HepG2 (cell line): ENCODE data around the gene PRDM15. TPM values are rescaled to one million over a fixed set of nuclear protein-coding genes. Genes with fewer than 3 reads are reported as not detected.

Experiments used
- ATAC-seq: fragments of 200-7000 bp; cut with Tn5 transposase; 3 replicates; pipeline ENCODE4 v1.9.1; 2020; ENCODE audit warnings: mild to moderate bottlenecking, moderate library complexity
- BruUV-seq: library from RNA; stranded (reverse); fragments of 400-500 nt; replicated peaks from 2 replicates; lab custom pipeline; 2021; lab: Mats Ljungman, UMichigan
- CTCF ChIA-PET: fragments of 300-600 bp; formaldehyde crosslinking; extraction: SDS; loops from one replicate; lab custom pipeline; 2021; ENCODE audit warnings: low total read pairs, inconsistent platforms, low intra/inter-chr PET ratio; lab: Yijun Ruan, JAX
- POLR2A ChIA-PET: fragments of 350-600 bp; sonication (Branson Sonifier 250); formaldehyde crosslinking; loops from one replicate; lab custom pipeline; 2020; ENCODE audit warnings: antibody characterized with exemption, inconsistent platforms; lab: Yijun Ruan, JAX
- DNase-seq: peaks from one replicate; pipeline ENCODE4 v3.0.0-alpha.2; 2015; ENCODE audit warnings: low spot score
- FAIRE-seq: peaks from 3 replicates; lab custom pipeline; 2011; peaks lifted over from hg19 to GRCh38; lab: Jason Lieb, UNC
- H2AFZ ChIP-seq: one replicate; pipeline ENCODE4 v1.6.1; 2011; ENCODE audit warnings: low read length, inconsistent platforms
- H3K27ac ChIP-seq: fragments of 300-600 bp; 3 replicates; pipeline ENCODE4 v1.8.0; 2011; ENCODE audit warnings: mixed run types, mild to moderate bottlenecking, mixed read lengths, low read length, inconsistent platforms; ENCODE audit not compliant: insufficient read depth; ENCODE audit errors: extremely low read length
- H3K27me3 ChIP-seq, 2 experiments: fragments of 200-600 bp in 1 of 2; 2 replicates in 1 of 2; 3 replicates in 1 of 2; pipeline versions ENCODE4 v1.6.0 to v1.8.0; 2011; ENCODE audit warnings: low read length in 2 of 2, mild to moderate bottlenecking in 2 of 2, moderate library complexity in 2 of 2, inconsistent platforms in 1 of 2; ENCODE audit not compliant: insufficient read depth in 2 of 2, control insufficient read depth in 1 of 2
- H3K36me3 ChIP-seq, 2 experiments: fragments of 200-600 bp in 1 of 2; replicated peaks in 1 of 2; 2 replicates in 1 of 2; 3 replicates in 1 of 2; pipeline versions ENCODE4 v1.5.1 to v1.8.0; 2011; ENCODE audit warnings: low read length in 2 of 2, inconsistent platforms in 1 of 2; ENCODE audit not compliant: insufficient read depth in 2 of 2, control insufficient read depth in 1 of 2
- H3K4me1 ChIP-seq: 2 replicates; pipeline ENCODE4 v1.5.1; 2012; ENCODE audit warnings: low read length, inconsistent platforms; ENCODE audit not compliant: insufficient read depth
- H3K4me2 ChIP-seq: 2 replicates; pipeline ENCODE4 v1.6.0; 2011; ENCODE audit warnings: low read depth, low read length, inconsistent platforms
- H3K4me3 ChIP-seq, 3 experiments: fragments of 200-600 bp in 1 of 3; sonication (generic), shearing (Covaris generic) in 1 of 3; replicated peaks in 1 of 3; 2 replicates each; pipeline ENCODE4 v1.5.1; 2011 to 2016; ENCODE audit warnings: low read length in 3 of 3, inconsistent platforms in 2 of 3, low read depth in 2 of 3, mild to moderate bottlenecking in 2 of 3, control low read depth in 1 of 3, mixed read lengths in 1 of 3; ENCODE audit not compliant: insufficient read depth in 1 of 3
- H3K79me2 ChIP-seq: one replicate; pipeline ENCODE4 v1.6.1; 2011; ENCODE audit warnings: low read length, inconsistent platforms; ENCODE audit not compliant: insufficient read depth
- H3K9ac ChIP-seq: 2 replicates; pipeline ENCODE4 v1.6.0; 2011; ENCODE audit warnings: mild to moderate bottlenecking, low read depth, low read length, inconsistent platforms; ENCODE audit not compliant: insufficient read depth
- H3K9me3 ChIP-seq: 2 replicates; pipeline ENCODE4 v1.5.1; 2012; ENCODE audit warnings: mild to moderate bottlenecking, low read length
- H4K20me1 ChIP-seq: 2 replicates; pipeline ENCODE4 v1.6.0; 2011; ENCODE audit warnings: inconsistent platforms, mild to moderate bottlenecking, low read length, moderate library complexity; ENCODE audit not compliant: insufficient read depth
- AKAP8 ChIP-seq: sonication (generic); formaldehyde crosslinking; IDR thresholded peaks from 2 replicates; pipeline ENCODE4 v1.5.1; 2020; ENCODE audit warnings: mild to moderate bottlenecking, missing genetic modification reagents
- GFI1 ChIP-seq: sonication (generic); formaldehyde crosslinking; IDR thresholded peaks from 2 replicates; pipeline ENCODE4 v1.5.0; 2020; ENCODE audit warnings: missing genetic modification reagents, mild to moderate bottlenecking, borderline replicate concordance
- PAF1 ChIP-seq: IDR thresholded peaks from 2 replicates; pipeline ENCODE4 v1.6.1; 2016; ENCODE audit warnings: missing genetic modification reagents, missing compliant biosample characterization
- PPARG ChIP-seq: conservative IDR thresholded peaks from 2 replicates; pipeline ENCODE4 v1.6.1; 2016; ENCODE audit warnings: missing biosample characterization, missing genetic modification reagents
- TRIM22 ChIP-seq: fragments of 450-650 bp; IDR thresholded peaks from 2 replicates; pipeline ENCODE4 v1.6.1; 2017
- ZBTB37 ChIP-seq: sonication (generic); formaldehyde crosslinking; IDR thresholded peaks from 2 replicates; pipeline ENCODE4 v1.4.0; 2020; ENCODE audit warnings: mild to moderate bottlenecking, missing genetic modification reagents
- ZNF142 ChIP-seq: sonication (generic); formaldehyde crosslinking; IDR thresholded peaks from 2 replicates; pipeline ENCODE4 v1.4.0; 2020; ENCODE audit warnings: missing genetic modification reagents
- ZNF205 ChIP-seq: IDR thresholded peaks from 2 replicates; pipeline ENCODE4 v1.6.1; 2018; ENCODE audit warnings: missing biosample characterization, missing genetic modification reagents
- ZNF230 ChIP-seq: sonication (generic); formaldehyde crosslinking; IDR thresholded peaks from 2 replicates; pipeline ENCODE4 v1.4.0; 2020; ENCODE audit warnings: mild to moderate bottlenecking, missing genetic modification reagents
- ZNF234 ChIP-seq: sonication (generic); formaldehyde crosslinking; conservative IDR thresholded peaks from 2 replicates; pipeline ENCODE4 v1.5.1; 2020; ENCODE audit warnings: mild to moderate bottlenecking, missing genetic modification reagents
- ZNF496 ChIP-seq: sonication (generic); formaldehyde crosslinking; IDR thresholded peaks from 2 replicates; pipeline ENCODE4 v1.8.1; 2023; ENCODE audit warnings: mild to moderate bottlenecking, moderate library complexity, missing genetic modification reagents; ENCODE audit not compliant: insufficient replicate concordance
- ZNF510 ChIP-seq: sonication (generic); formaldehyde crosslinking; IDR thresholded peaks from 2 replicates; pipeline ENCODE4 v1.4.0; 2020; ENCODE audit warnings: low read depth, mild to moderate bottlenecking, missing genetic modification reagents
- ZNF598 ChIP-seq: sonication (generic); formaldehyde crosslinking; IDR thresholded peaks from 2 replicates; pipeline ENCODE4 v1.5.1; 2020; ENCODE audit warnings: mild to moderate bottlenecking, missing genetic modification reagents, borderline replicate concordance
- ZNF770 ChIP-seq: sonication (generic); formaldehyde crosslinking; IDR thresholded peaks from 2 replicates; pipeline ENCODE4 v1.5.0; 2020; ENCODE audit warnings: mild to moderate bottlenecking, missing genetic modification reagents
- ZNF878 ChIP-seq: sonication (generic); formaldehyde crosslinking; IDR thresholded peaks from 2 replicates; pipeline ENCODE4 v1.8.1; 2023; ENCODE audit warnings: mild to moderate bottlenecking, missing genetic modification reagents, moderate library complexity
- WGBS: methylation state at CpG from one replicate; pipeline ENCODE4 v1.1.6; 2017; ENCODE audit warnings: low lambda C conversion rate; 5-methylcytosine and 5-hydroxymethylcytosine counted together
- in situ Hi-C: cut with HindIII; loops from 2 replicates; pipeline ENCODE4 v1.10.0; 2017; ENCODE audit warnings: low pct_unique_long_range_greater_than_20kb; ENCODE audit not compliant: extremely low pct_ligation_motif_present
- intact Hi-C: fragments of 100-400 bp; cut with micrococcal nuclease; formaldehyde crosslinking; loops from one replicate; pipeline ENCODE4 v1.10.0; 2022; ENCODE audit not compliant: unreplicated experiment
- polyA plus RNA-seq, 8 experiments: library from polyadenylated mRNA; depleted of rRNA in 3 of 8; stranded (reverse) in 7 of 8; unstranded in 1 of 8; fragments of >200 nt; fragmentation: Illumina TruSeq in 4 of 8; extraction: Trizol in 4 of 8; gene quantifications; 2 replicates each; pipeline versions ENCODE4 v1.2.1 to v1.2.3, GENCODE V29; 2011 to 2016; ENCODE audit warnings: low read depth in 4 of 8, missing spikeins in 1 of 8, mixed read lengths in 1 of 8; ENCODE audit not compliant: insufficient read depth in 1 of 8
- total RNA-seq, 5 experiments: library from RNA; depleted of rRNA; stranded (reverse); fragments of >200 nt; fragmentation: Illumina TruSeq; extraction: Trizol; gene quantifications; 2 replicates each; pipeline ENCODE4 v1.2.3, GENCODE V29; 2016; ENCODE audit warnings: low read depth in 1 of 5

PRDM15 gene
- total and polyA plus RNA-seq, 2 of the 13 experiments (the other 11 are each of a cell fraction or from before 2014, with no cell fraction given) = 4.0 to 6.9 TPM

GRCh38 chr21:41916888-41917433, 37.8 kb upstream of the PRDM15 start:
- 100% methylated on average over 3 of the region's 3 CpGs for WGBS
- intact Hi-C loops (no loop called here), in situ Hi-C loops (no loop called here)
- Histone ChIP-seq H3K4me3 (no peak overlapping the region), H3K27me3 (no peaks in the 10 kb centered on the region), H3K36me3 (peaks cover 15 to 55% of the 10 kb centered on the region in 2 experiments), H2AFZ (no peak overlapping the region), H3K79me2 (no peaks in the 10 kb centered on the region), H4K20me1 (no peaks in the 10 kb centered on the region), H3K27ac (no peak overlapping the region), H3K4me1 (peaks cover 14% of the 10 kb centered on the region; the same call in 1 of the 2 replicates), H3K9ac (no peak overlapping the region), H3K9me3 (no peaks in the 10 kb centered on the region), H3K4me2 (no peak overlapping the region)
- POLR2A ChIA-PET = no interaction called here
- CTCF ChIA-PET = no interaction called here
- no peak for DNase-seq
- ATAC-seq = no peak
- BruUV-seq = no TSS peak
- FAIRE-seq = no peak
- no peak for TF ChIP-seq AKAP8 (CRISPR knock-in tag)
- no peak for TF ChIP-seq PPARG (CRISPR knock-in tag)
- TF ChIP-seq GFI1 (CRISPR knock-in tag) = no peak
- TF ChIP-seq TRIM22 = no peak
- TF ChIP-seq ZNF598 (CRISPR knock-in tag) = no peak
- TF ChIP-seq ZBTB37 (CRISPR knock-in tag) = no peak
- TF ChIP-seq ZNF142 = no peak
- no peak for TF ChIP-seq ZNF496
- no peak for TF ChIP-seq ZNF770 (CRISPR knock-in tag)
- no peak for TF ChIP-seq ZNF205
- TF ChIP-seq ZNF510 (CRISPR knock-in tag) = no peak
- no peak for TF ChIP-seq ZNF878
- TF ChIP-seq ZNF234 (CRISPR knock-in tag) = no peak
- no peak for TF ChIP-seq PAF1 (CRISPR knock-in tag)
- TF ChIP-seq ZNF230 (CRISPR knock-in tag) = no peak
